ENCODE measurements around the gene DEGS1.
"Not testable (repeated sequence)": the region's sequence is repeated elsewhere in the genome, so short reads cannot be mapped to it uniquely, and the experiment has no call there.

DEGS1 gene

DNA sequence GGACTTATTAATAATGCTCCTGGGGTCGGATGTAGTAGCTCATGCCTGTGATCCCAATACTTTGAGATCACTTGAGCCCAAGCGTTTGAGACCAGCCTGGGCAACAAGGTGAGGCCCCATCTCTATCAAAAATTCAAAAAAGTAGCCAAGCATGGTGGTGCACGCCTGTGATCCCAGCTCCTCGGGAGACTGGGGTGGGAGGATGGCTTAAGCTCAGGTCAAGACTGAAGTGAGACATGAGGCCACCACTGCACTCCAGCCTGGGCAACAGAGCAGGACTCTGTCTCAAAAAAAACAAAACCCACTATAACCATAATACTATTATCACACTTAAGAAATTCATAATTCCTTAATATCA lies 1.6 kb upstream of the DEGS1 start:
- no peak for DNase-seq

DNA sequence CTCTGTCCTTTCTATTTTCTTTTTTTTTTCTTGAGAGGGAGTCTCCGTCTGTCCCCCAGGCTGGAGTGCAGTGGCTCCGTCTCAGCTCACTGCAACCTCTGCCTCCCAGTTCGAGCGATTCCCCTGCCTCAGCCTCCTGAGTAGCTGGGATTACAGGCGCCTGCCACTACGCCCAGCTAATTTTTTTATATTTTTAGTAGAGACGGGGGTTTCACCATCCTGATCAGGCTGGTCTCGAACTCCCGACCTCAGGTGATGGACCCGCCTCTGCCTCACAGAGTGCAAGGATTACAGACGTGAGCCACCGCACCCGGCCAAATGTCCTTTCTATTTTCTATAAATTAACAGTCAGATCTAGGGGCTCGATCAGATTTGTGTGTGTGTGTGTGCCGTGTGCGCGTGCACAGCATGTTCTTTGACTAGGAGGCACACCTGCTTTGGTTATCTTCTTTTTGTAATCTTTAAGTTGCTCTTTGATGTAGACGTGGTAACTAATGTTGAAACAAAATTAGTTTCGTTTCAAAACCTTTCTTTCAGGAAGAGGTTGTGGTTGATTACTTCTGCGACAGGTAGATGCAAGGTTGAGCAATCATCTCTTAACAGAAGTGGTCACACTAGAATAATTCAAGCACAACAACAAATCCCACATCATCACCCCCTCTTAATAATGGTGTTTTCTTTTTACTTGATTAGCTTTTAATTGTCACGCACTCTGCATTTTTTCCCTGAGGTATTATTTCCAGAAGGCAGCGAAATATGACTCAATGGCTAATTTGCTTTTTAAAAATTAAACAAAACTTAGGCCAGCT lies 779 bp upstream of the DEGS1 start:
- no peak for DNase-seq

DNA sequence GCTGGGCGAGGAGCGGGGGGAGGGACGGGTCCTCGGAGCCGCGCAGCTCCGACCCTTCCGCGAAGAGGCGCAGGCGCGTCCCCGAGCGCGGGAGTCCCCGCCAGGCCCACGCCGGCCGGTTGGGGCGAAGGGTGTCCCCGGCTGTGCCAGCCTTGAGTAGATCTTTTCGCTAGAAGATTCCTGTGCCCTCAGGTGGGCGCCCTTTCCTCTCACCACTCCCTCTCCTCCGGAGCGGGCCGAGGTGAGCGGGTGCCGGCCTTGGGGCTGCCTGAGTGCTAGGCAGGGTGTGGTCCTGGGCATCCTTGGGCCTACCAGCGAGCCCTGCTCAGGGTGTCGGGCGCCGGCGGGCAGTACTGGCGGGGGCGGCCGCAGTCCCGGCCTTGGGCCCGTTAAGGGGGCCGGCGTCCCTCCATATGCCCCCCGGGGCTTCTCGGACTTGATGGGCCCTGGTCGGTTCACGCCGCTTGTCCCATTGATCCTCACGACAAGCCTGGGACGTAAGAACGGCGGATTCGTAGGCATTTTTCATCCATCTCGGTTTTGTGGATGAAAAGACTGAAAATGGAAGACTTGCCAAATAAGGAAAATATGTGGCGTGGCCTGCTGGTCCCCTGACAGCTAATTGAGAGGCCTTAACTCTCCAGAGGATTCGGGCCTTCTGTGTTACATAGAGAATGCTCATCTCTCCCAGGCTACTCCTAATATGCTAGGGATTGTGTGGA lies 712 bp downstream of the DEGS1 start:
- DNase-seq: no peak

DNA sequence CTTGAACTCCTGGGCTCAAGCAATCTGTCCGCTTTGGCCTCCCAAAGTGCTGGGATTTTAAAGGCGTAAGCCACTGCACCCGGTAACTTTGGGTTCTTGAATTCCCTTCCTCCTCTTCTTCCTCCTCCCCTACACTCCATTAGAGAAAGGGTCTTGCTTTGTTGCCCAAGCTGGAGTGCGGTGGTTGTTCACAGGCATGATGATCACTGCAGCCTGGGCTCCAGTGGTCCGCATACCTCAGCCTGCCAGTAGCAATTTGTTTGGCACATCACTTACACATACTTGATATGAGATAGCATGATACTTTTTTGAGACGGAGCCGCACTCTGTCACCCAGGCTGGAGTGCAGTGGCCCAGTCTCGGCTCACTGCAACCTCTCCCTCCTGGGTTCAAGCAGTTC lies 2.2 kb downstream of the DEGS1 start:
- no peak for DNase-seq

DNA sequence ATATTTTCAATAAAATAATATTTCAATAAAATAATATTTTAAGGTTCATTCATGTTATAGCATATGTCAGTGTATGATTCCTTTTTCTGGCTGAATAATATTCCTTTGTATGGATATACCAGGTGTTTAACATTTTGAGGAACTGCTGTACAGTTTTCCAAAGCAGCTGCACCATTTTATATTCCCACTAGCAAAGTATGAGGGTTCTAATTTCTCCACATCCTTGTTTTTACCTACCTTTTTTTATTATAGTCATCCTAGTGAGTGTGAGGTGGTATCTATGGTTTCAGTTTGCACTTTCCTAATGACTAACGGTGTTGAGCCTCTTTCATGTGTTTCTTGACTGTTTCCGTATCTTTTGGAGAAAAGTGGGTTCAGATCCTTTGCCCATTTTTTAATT lies 5.2 kb downstream of the DEGS1 start:
- DNase-seq: no peak

DNA sequence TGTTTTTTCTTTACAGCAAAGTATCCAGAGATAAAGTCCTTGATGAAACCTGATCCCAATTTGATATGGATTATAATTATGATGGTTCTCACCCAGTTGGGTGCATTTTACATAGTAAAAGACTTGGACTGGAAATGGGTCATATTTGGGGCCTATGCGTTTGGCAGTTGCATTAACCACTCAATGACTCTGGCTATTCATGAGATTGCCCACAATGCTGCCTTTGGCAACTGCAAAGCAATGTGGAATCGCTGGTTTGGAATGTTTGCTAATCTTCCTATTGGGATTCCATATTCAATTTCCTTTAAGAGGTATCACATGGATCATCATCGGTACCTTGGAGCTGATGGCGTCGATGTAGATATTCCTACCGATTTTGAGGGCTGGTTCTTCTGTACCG lies 6.5 kb downstream of the DEGS1 start:
- DNase-seq: no peak

DNA sequence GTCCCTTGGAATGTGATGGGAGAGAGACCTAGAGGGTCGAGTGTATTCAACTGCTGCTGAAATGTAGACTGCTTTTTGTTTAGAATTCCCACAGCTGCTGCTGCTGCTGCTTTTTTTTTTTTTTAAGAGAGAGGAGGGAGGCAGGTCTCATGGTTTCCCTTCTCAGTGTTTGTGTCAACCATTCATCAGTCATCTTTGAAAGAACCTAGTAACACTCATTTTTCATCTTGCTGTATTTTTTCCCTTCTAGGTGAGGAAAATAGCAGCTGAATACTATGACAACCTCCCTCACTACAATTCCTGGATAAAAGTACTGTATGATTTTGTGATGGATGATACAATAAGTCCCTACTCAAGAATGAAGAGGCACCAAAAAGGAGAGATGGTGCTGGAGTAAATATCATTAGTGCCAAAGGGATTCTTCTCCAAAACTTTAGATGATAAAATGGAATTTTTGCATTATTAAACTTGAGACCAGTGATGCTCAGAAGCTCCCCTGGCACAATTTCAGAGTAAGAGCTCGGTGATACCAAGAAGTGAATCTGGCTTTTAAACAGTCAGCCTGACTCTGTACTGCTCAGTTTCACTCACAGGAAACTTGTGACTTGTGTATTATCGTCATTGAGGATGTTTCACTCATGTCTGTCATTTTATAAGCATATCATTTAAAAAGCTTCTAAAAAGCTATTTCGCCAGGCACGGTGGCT lies 9.2 kb downstream of the DEGS1 start:
- DNase-seq: no peak

DNA sequence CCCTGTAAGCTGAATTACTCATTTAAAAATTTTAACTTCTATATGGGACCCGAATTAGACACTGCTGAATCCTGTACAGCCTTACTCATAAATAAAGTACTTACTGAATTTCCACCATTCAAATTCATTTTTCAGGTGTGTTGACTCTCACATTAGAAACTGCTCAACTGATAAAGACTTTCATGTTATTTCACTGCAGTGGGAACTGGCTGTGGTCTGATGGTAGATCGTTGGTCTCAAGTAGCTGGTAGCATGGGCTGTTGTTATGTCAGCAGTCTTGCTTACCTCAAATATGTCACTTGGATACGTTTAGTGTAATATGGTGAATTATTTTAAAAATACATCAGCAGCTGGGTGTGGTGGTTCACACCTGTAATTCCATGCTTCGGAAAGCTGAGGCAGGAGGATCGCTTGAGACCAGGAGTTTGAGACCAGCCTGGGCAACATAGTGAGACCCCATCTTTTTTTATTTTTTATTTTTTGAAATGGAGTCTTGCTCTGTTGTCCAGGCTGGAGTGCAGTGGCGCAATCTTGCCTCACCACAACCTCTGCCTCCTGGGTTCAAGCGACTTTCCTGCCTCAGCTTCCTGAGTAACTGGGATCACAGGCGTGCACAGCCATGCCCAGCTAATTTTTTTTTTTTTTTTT lies 10.4 kb downstream of the DEGS1 start:
- DNase-seq: no peak

DNA sequence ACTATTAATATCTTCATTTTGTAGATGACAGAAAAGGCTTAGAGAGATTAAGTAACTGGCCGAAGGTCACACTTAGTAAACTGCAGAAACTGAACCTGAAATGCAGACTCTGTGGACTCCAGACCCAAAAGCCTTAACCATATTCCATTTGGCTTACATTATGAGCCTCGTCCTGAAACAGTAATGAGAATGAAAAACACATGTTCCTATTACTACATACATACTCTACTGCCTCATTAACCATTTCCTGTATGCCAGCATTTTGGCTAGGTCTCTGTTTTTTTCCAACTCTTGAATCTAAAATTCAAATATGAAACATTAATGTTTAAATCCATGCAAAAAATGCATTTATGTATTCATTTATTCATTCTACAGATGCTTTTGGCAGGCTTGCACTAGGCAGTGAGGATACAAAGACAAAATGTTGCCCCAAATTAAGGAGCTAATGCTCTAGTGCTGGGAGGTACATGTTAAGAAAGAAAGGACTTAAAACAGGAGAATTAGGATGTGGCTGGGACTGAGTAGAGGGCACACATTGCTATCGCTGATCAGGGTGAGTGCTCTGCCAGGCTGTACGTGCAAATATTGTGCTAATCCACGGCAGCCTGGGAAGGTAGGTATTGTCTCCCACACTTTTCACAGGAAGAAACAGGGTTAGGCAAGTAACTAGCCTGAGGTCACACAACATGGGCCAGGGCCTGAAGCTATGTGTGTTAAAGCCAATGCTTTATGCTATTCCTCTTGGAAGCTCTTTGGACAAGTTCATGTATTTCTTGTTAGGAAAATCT lies 14.0 kb downstream of the DEGS1 start:
- no peak for DNase-seq

DNA sequence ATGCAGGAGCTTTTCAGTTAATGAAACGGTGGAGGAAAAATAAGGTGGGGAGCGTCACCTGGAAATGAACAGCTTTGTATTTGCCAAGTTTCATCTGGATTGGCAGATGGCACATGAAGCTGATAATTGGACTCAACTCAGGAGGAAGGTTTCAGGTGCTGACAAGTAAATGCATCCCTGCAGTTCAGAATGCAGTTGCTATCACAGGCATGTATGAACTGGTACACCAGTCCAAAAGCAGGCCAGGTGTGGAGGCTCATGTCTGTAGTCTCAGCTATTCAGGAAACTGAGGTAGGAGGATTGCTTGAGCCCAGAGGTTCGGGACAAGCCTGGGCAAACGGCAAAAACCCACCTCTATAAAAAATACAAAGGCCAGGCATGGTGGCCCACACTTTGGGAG lies 15.5 kb downstream of the DEGS1 start:
- no peak for DNase-seq

DNA sequence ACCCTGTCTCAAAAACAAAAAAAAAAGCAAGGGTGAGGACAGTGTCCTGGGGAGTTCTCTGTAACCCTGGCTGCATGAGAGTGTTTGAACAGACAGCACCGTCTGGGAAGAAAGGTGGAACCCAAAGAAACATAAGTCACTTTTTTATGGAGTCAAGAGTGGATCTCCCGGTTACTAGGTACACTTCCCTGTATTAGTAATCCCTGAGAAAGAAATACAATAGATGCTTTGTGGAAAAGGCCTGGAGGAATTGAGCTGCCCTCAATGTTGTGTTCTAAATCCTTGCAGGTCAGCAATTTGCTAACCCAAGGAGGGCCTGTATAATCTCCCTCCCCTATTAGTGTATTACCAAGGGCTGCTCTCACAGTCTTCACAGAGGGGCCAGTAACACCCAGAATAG lies 16.6 kb downstream of the DEGS1 start:
- DNase-seq: no peak

DNA sequence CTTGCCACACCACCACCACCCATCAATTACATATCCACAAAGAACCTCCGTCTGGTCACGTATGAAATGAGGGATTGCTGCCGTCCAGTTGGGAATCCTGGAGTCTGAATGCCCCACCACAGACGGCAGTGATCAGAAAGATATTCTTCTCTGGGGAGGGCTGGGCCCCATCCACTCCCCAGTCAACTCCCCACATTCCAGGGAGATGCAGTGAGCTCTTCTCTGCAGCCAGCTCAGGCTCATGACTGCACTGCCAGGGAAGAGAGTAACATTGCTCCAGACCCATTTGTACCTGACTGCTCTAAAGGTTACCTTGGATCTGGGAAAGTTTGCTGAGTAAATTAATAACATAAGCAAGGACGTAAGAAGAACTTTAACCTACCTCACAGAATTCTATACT lies 18.3 kb downstream of the DEGS1 start:
- DNase-seq: no peak

DNA sequence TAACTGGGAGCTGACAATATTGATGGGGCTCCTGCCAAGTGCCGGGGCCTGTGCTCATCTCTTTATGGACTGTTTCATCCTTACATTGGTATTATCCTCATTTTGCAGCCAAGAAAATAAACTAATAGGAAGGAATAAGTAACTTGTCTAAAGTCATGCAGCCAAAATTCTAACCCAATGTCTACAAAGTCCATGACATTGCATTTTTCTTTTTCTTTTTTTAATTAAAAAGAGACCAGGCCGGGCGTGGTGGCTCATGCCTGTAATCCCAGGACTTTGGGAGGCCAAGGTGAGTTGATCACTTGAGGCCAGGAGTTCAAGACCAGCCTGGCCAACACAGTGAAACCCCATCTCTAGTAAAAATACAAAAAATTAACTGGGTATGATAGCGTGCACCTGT lies 18.8 kb downstream of the DEGS1 start:
- DNase-seq: no peak

DNA sequence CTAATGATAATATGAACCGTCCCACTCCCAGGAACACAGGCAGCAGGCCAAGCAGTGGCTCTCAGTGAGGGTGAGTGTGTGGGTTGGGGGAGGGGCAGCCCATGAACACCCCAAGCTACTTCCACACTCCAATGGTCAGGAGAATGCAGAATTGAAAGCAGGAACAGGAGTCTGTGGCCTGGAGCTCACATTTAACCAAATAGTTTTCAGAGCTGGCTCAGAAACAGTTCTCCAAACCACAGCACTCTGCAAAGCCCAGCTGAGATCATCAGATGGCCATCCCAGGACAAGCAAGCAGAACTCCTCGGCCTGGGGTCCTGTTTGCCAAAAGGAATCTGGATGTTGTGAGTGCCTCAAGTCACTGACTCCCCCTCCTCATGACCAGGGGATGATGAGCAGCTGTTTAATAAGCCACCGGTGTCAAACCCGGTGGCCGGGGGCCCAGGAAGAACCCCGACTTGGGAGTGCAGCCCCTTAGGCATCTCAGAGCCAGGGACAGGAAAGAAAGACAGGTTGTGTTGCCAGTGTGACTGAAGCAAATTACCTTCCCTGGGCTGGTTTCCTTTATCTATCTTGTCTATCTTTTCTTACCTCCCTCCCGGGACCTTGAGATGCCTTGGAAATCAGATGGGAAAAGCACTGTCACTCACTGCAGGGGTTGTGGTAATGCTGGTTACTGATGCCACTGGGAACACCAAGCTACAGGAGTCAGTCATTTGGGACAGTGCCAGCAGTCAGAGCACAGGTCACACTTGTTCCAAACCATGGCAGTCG lies 20.4 kb downstream of the DEGS1 start:
- DNase-seq: no peak

DNA sequence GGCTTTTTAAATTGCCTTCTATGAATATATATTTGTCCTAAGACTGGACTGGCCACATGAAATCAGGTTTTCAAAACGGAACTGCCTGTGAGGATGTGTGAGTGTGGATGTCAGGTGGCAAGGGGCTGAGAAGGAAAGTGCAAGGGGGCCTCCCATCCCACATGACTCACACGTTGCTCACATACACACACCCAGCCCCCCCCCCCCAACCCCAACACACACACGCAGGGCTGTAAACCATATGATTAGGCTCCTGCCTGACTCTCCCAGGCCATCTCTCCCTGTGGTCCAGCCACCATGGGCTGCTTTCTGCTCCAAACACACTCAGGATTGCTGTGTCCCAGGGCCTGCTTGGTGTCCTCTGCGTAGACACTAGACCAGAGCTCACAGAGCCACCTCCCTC lies 22.4 kb downstream of the DEGS1 start:
- DNase-seq: peak; percentile 23

DNA sequence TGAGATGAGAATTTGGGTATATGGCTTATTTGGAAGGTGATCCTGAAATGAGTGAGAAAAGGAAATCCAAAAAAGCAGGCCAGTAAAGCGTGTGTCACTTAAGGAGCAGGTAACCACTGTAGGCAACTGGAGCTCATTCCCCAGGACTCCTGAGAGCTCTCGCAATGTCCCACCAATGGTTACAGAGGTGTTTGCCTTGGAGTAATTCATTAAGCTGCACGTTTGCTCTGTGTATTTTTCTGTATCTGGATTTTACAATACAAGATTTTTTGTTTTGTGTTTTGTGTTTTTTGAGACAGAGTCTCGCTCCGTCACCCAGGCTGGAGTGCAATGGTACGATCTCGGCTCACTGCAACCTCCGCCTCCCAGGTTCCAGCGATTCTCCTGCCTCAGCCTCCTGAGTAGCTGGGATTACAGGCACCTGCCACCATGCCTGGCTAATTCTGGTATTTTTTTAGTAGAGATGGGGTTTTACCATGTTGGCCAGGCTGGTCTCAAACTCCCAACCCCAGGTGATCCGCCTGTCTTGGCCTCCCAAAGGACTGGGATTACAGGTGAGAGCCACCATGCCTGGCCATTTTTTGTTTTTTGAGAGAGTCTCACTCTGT lies 23.0 kb downstream of the DEGS1 start:
- DNase-seq: not testable (repeated sequence)

DNA sequence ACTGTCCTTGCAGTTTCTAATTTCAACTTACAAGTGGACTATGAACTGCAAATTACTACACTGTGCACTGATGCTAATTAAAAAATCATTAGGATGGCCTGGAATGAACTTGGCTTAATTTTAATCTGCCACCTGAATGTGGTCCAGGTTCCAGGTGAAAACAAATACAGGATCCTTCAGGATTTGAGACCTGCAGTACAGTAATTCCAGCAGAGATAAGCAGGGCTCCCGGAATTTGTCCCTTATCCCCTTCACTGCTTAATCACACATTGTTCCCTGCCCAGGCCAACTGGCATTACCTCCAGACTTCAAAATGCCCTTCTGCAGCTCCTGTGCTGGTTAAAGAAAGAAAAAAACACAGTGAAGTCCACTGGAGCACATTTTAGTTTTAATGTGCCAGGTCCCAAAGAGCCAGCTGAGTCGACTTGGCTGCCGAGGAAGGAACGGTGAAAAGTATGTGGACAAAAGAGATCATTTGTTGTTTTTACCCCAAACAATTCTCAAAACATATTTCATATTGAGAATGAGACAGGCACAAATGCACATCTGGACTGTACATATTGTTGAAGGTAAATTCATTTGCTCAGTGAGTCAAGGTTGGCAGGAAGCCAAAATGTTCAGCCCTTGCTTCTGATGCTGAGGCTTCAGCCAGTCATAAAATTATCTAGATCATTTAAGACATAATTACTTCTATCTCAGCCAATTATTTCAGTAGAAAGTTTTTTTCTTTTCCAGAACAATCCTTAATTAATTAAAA lies 28.3 kb downstream of the DEGS1 start:
- no peak for DNase-seq

DNA sequence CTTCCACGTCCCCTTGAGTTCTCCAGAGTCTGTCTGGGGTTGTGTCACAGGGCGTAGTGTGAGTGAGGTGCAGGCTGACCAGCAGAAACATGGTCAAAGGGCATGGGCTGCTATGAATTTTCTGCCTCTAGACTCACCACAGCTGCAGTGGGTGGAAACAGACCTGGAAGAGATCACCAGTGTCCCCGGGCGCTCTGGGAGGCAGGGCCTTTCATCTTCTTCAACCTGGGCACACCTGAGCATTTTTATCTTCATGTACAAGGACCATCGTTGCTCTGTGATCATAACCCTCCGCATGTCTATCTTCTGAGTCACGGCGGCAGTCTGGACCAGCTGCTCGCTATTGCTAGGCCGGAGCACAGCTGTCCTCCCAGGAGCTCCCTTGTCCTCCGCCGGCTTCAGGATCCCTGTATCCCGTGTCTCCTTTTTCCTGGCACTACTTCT lies 29.6 kb downstream of the DEGS1 start:
- no peak for DNase-seq

DNA sequence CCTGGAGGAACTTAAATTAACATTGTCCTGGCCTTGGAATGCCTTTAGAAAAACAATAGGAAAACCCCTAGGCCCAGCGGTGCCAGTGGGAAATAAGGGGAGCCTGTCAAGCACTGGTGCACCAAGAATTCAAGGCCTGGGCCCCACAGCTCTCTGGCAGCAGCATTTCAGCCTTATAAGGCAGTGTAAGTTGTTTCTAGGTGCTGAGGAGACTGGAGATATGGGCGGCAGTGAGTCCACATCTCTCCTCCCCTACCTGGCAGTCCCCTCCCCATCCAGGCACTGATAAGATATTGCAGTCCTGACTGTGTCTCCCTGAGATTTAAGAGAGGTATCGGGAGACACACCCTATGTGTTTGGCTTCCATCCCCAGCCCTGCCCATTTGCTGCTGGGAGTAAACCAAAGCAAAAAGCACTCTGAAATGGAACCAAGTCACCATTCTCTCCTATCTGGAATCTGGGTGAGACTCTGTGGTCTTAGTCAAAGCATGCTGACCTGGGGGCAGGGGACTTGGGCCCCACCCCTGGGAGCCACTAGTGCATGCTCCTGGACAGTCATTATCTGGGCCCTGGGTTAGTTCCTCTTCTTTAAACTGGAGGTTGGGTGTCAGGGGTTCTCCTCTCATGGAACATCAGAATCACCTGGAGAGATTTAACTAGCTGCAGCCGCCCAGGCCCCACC lies 30.5 kb downstream of the DEGS1 start:
- DNase-seq: no peak

DNA sequence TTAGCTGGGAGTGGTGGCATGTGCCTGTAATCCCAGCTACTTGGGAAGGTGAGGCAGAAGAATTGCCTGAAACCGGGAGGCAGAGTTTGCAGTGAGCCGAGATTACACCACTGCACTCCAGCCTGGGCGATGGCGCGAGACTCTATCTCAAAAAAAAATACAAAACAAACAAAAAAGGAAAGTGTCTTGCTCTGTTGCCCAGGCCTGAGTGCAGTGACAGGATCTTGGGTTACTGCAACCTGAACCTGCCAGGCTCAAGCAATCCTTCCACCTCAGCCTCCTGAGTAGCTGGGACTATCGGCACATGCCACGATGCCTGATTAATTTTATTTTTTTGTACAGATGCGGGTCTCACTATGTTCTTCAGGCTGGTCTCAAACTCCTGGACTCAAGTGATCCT lies 33.3 kb downstream of the DEGS1 start:
- DNase-seq: no peak

Measured in SIG-M5 (cell line).